H1 (cell line): ENCODE data around the gene HS6ST1. TPM values are rescaled to one million over a fixed set of nuclear protein-coding genes. Genes with fewer than 3 reads are reported as not detected.
A peak's percentile ranks its signal among the peaks of the same experiment; 100 is the strongest.
"Not testable (repeated sequence)": the region's sequence is repeated elsewhere in the genome, so short reads cannot be mapped to it uniquely, and the experiment has no call there.

ENCODE experiments used
- CTCF ChIA-PET: fragments of 300-600 bp; sonication (Branson Sonifier 250); formaldehyde crosslinking; loops from one replicate; lab custom pipeline; 2021; ENCODE audit not compliant: partially characterized antibody; lab: Charles Lee
- POLR2A ChIA-PET: fragments of 300-600 bp; sonication (Branson Sonifier 250); formaldehyde crosslinking; loops from one replicate; lab custom pipeline; 2021; ENCODE audit warnings: inconsistent platforms; ENCODE audit not compliant: partially characterized antibody; lab: Charles Lee
- DNase-seq, 2 experiments: peaks; one replicate each; pipeline versions ENCODE4 v3.0.0 to v3.0.0-alpha.2; 2010 to 2022; ENCODE audit warnings: low spot score in 2 of 2, low read depth in 1 of 2, mixed read lengths in 1 of 2
- FAIRE-seq: peaks from 2 replicates; lab custom pipeline; 2011; peaks lifted over from hg19 to GRCh38; lab: Jason Lieb, UNC
- H2AFZ ChIP-seq: 2 replicates; pipeline ENCODE4 v1.8.1; 2012; ENCODE audit warnings: low read length, inconsistent platforms
- H2AK5ac ChIP-seq: 2 replicates; pipeline ENCODE4 v1.6.1; 2013; ENCODE audit warnings: low read depth, low read length
- H2BK120ac ChIP-seq: replicated peaks from 2 replicates; pipeline ENCODE3; 2013; ENCODE audit warnings: low read depth, low read length, inconsistent platforms
- H2BK12ac ChIP-seq: 2 replicates; pipeline ENCODE4 v1.6.1; 2013; ENCODE audit warnings: low read depth, low read length
- H2BK15ac ChIP-seq: 2 replicates; pipeline ENCODE4 v1.6.1; 2013; ENCODE audit warnings: low read length
- H2BK20ac ChIP-seq: 2 replicates; pipeline ENCODE4 v1.6.1; 2013; ENCODE audit warnings: low read length
- H2BK5ac ChIP-seq: 2 replicates; pipeline ENCODE4 v1.6.1; 2013; ENCODE audit warnings: low read depth, low read length
- H3K14ac ChIP-seq: 2 replicates; pipeline ENCODE4 v1.6.1; 2013; ENCODE audit warnings: inconsistent platforms; ENCODE audit not compliant: insufficient read length
- H3K18ac ChIP-seq: 2 replicates; pipeline ENCODE4 v1.6.1; 2013; ENCODE audit warnings: low read length; ENCODE audit errors: extremely low read depth
- H3K23ac ChIP-seq: 2 replicates; pipeline ENCODE4 v1.6.1; 2013; ENCODE audit warnings: inconsistent platforms; ENCODE audit not compliant: insufficient read length
- H3K23me2 ChIP-seq: 2 replicates; pipeline ENCODE4 v1.6.1; 2013; ENCODE audit warnings: low read depth, low read length
- H3K27ac ChIP-seq: 2 replicates; pipeline ENCODE4 v1.6.1; 2011; ENCODE audit warnings: low read depth, low read length, inconsistent platforms
- H3K27me3 ChIP-seq, 4 experiments: replicated peaks in 1 of 4; 1 replicate in 1 of 4; 2 replicates in 3 of 4; pipeline versions ENCODE4 v1.6.1 to v1.8.1; 2011 to 2013; ENCODE audit warnings: low read length in 3 of 4, mild to moderate bottlenecking in 3 of 4, inconsistent platforms in 2 of 4, mixed read lengths in 2 of 4, moderate library complexity in 1 of 4; ENCODE audit not compliant: control insufficient read depth in 3 of 4, insufficient read depth in 3 of 4; ENCODE audit errors: extremely low read depth in 1 of 4
- H3K36me3 ChIP-seq, 4 experiments: 2 replicates each; pipeline versions ENCODE4 v1.6.1 to v1.8.1; 2011 to 2013; ENCODE audit warnings: mild to moderate bottlenecking in 4 of 4, low read length in 3 of 4, moderate library complexity in 2 of 4, control low read depth in 1 of 4, inconsistent platforms in 1 of 4; ENCODE audit not compliant: insufficient read depth in 4 of 4, control insufficient read depth in 2 of 4
- H3K4ac ChIP-seq: replicated peaks from 2 replicates; pipeline ENCODE3; 2013; ENCODE audit warnings: low read length, low read depth, mixed read lengths, inconsistent platforms; ENCODE audit not compliant: insufficient read length
- H3K4me1 ChIP-seq, 4 experiments: replicated peaks in 1 of 4; 1 replicate in 1 of 4; 2 replicates in 3 of 4; pipeline versions ENCODE4 v1.6.1 to v1.8.1; 2011 to 2013; ENCODE audit warnings: low read length in 3 of 4, inconsistent platforms in 2 of 4, mixed read lengths in 1 of 4; ENCODE audit not compliant: insufficient read depth in 4 of 4, control insufficient read depth in 3 of 4
- H3K4me2 ChIP-seq, 2 experiments: 2 replicates each; pipeline versions ENCODE4 v1.6.1 to v1.8.1; 2011 to 2013; ENCODE audit warnings: low read depth in 2 of 2, low read length in 2 of 2, control low read depth in 1 of 2, inconsistent platforms in 1 of 2, mild to moderate bottlenecking in 1 of 2; ENCODE audit not compliant: insufficient read depth in 1 of 2
- H3K4me3 ChIP-seq, 4 experiments: fragments of 200-600, 300-600 bp in 1 of 4; sonication (generic), shearing (Covaris generic), sonication (Bioruptor Twin) in 1 of 4; 2 replicates each; pipeline versions ENCODE4 v1.5.1 to v1.8.1; 2011 to 2016; ENCODE audit warnings: low read length in 4 of 4, low read depth in 3 of 4, control low read depth in 2 of 4, inconsistent platforms in 2 of 4, mild to moderate bottlenecking in 2 of 4, mixed read lengths in 1 of 4, moderate library complexity in 1 of 4; ENCODE audit not compliant: insufficient read depth in 2 of 4; ENCODE audit errors: extremely low read depth in 1 of 4
- H3K56ac ChIP-seq: replicated peaks from 2 replicates; pipeline ENCODE3; 2013; ENCODE audit warnings: low read depth, mild to moderate bottlenecking, mixed read lengths, low read length, inconsistent platforms; ENCODE audit not compliant: insufficient read length
- H3K79me1 ChIP-seq: 2 replicates; pipeline ENCODE4 v1.6.1; 2013; ENCODE audit warnings: low read depth, low read length, control low read depth
- H3K79me2 ChIP-seq, 2 experiments: 2 replicates each; pipeline versions ENCODE4 v1.6.1 to v1.8.1; 2012 to 2013; ENCODE audit warnings: low read length in 2 of 2, mild to moderate bottlenecking in 2 of 2, inconsistent platforms in 1 of 2; ENCODE audit not compliant: insufficient read depth in 2 of 2, control insufficient read depth in 1 of 2
- H3K9ac ChIP-seq, 4 experiments: replicated peaks in 1 of 4; 1 replicate in 1 of 4; 2 replicates in 3 of 4; pipeline versions ENCODE4 v1.6.1 to v1.8.1; 2011 to 2013; ENCODE audit warnings: low read depth in 3 of 4, low read length in 3 of 4, control low read depth in 2 of 4, mild to moderate bottlenecking in 2 of 4, moderate library complexity in 2 of 4, inconsistent platforms in 1 of 4; ENCODE audit errors: extremely low read depth in 1 of 4
- H3K9me3 ChIP-seq, 2 experiments: 2 replicates each; pipeline versions ENCODE4 v1.6.1 to v1.8.1; 2012 to 2013; ENCODE audit warnings: mild to moderate bottlenecking in 2 of 2, moderate library complexity in 2 of 2, control low read depth in 1 of 2, inconsistent platforms in 1 of 2, low read depth in 1 of 2, low read length in 1 of 2, mixed read lengths in 1 of 2; ENCODE audit not compliant: insufficient read depth in 2 of 2
- H4K20me1 ChIP-seq, 2 experiments: replicated peaks in 1 of 2; 2 replicates each; pipeline versions ENCODE3 to v1.8.1; 2011 to 2013; ENCODE audit warnings: inconsistent platforms in 2 of 2, low read length in 2 of 2, mild to moderate bottlenecking in 1 of 2; ENCODE audit not compliant: insufficient read depth in 2 of 2, control insufficient read depth in 1 of 2
- H4K5ac ChIP-seq: 2 replicates; pipeline ENCODE4 v1.6.1; 2013; ENCODE audit warnings: low read length, low read depth, mixed read lengths, inconsistent platforms; ENCODE audit not compliant: insufficient read length
- H4K8ac ChIP-seq: 2 replicates; pipeline ENCODE4 v1.8.0; 2013; ENCODE audit warnings: mild to moderate bottlenecking, moderate library complexity, low read length, inconsistent platforms; ENCODE audit not compliant: insufficient read depth; ENCODE audit errors: extremely low read depth
- H4K91ac ChIP-seq: replicated peaks from 2 replicates; pipeline ENCODE3; 2013; ENCODE audit warnings: low read length, mixed read lengths, inconsistent platforms; ENCODE audit not compliant: insufficient read length
- KDM4A ChIP-seq: IDR thresholded peaks from one replicate; pipeline ENCODE4 v1.7.1; 2012; ENCODE audit warnings: low read depth, mild to moderate bottlenecking, moderate library complexity, low read length, inconsistent platforms; ENCODE audit not compliant: severe bottlenecking
- WGBS, 2 experiments: shearing (Covaris generic) in 1 of 2; methylation state at CpG; one replicate each; pipeline versions ENCODE4 v1.1.6 to v1.1.7; 2013 to 2015; ENCODE audit warnings: low lambda C conversion rate in 2 of 2, mixed read lengths in 2 of 2, inconsistent platforms in 1 of 2, low coverage in 1 of 2, missing lambda C conversion rate in 1 of 2; ENCODE audit not compliant: insufficient replicate concordance in 2 of 2, insufficient coverage in 1 of 2, insufficient read length in 1 of 2; ENCODE audit errors: extremely low coverage in 1 of 2, missing lambda C conversion rate in 1 of 2; 5-methylcytosine and 5-hydroxymethylcytosine counted together
- polyA plus RNA-seq, 7 experiments: library from polyadenylated mRNA; depleted of rRNA in 3 of 7; stranded (reverse) in 5 of 7; unstranded in 2 of 7; fragments of >200 nt in 5 of 7; fragments of 200-250 nt in 2 of 7; gene quantifications; 1 replicate in 5 of 7; 2 replicates in 1 of 7; 4 replicates in 1 of 7; pipeline versions ENCODE4 v1.2.1 to v1.2.3, GENCODE V29; 2011 to 2013; ENCODE audit warnings: missing spikeins in 2 of 7, mixed read lengths in 2 of 7
- total RNA-seq: library from RNA; stranded (reverse); fragmentation: NEBNext Ultra II Directional; extraction: Animal tissue kit (Norgen Biotek cat#: 25700); gene quantifications from 2 replicates; pipeline ENCODE4 v1.2.1, GENCODE V29; 2021
- TF ChIP-seq, protein P1 (sequence below): IDR thresholded peaks from 2 replicates; pipeline ENCODE4 v1.6.1; 2012; ENCODE audit warnings: inconsistent platforms

The HS6ST1 gene
- total and polyA plus RNA-seq, 2 of the 8 experiments (the other 6 are each of a cell fraction or from before 2014, with no cell fraction given) = 37.4 to 74.6 TPM

DNA sequence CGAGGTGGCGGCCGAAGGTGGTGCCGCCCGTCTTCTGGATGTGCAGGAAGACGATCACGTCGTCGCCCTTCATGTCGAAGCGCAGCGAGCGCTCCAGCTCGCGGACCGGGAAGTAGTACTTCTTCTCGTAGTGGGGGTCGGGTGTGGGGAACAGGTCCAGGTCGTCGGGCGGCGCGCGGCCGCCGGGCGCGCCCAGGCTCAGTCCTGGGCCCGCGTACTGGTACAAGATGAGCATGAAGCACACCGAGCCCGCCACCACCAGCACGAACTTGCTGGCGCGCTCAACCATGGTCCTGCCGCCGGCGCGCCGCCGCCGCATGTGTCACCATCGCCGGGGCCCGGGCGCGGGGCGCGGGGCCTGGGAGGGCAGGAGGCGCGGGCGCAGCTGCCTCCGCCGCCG lies 423 bp downstream of the HS6ST1 start:
- H2BK5ac ChIP-seq, H3K14ac ChIP-seq, H3K18ac ChIP-seq: not testable (repeated sequence)
- POLR2A ChIA-PET = interaction anchor here (0.9 to 1.5 kb wide), 3 partner anchors 32 to 67 kb away, joined by 3 read pairs; no protein-coding TSS in a partner anchor
- Histone ChIP-seq H3K79me1 (peaks cover 28% of the 10 kb centered on the region), H4K20me1 (peaks cover 35 to 42% of the 10 kb centered on the region in 2 experiments)
- peak; percentile 3 for TF ChIP-seq KDM4A
- TF ChIP-seq, protein P1, sequence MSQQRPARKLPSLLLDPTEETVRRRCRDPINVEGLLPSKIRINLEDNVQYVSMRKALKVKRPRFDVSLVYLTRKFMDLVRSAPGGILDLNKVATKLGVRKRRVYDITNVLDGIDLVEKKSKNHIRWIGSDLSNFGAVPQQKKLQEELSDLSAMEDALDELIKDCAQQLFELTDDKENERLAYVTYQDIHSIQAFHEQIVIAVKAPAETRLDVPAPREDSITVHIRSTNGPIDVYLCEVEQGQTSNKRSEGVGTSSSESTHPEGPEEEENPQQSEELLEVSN = peak; percentile 31; the same call in 1 of the 2 replicates
- TF ChIP-seq, all 59 proteins: peak for 2; not testable (repeated sequence) for 57
- CTCF ChIA-PET = interaction anchor here (1.6 to 2.7 kb wide), 2 partner anchors 13 to 437 kb away, joined by 4 to 17 read pairs; no protein-coding TSS in a partner anchor
- not testable (repeated sequence) for H3K4ac ChIP-seq, H3K9ac ChIP-seq, H2BK120ac ChIP-seq, H2BK15ac ChIP-seq, H3K27ac ChIP-seq, H3K56ac ChIP-seq, H2BK12ac ChIP-seq, H4K91ac ChIP-seq, H4K5ac ChIP-seq, H3K23ac ChIP-seq, FAIRE-seq, H2AK5ac ChIP-seq, H2AFZ ChIP-seq, H4K8ac ChIP-seq, H2BK20ac ChIP-seq, H3K9me3 ChIP-seq
- Histone ChIP-seq H3K4me3 (peak overlapping the region in 2 of 4 experiments; percentile 68 to 89; a peak in 4 of 8 replicates), H3K23me2 (peaks cover 21% of the 10 kb centered on the region; the same call in 1 of the 2 replicates), H3K4me1 (peaks cover 7 to 42% (median 30%) of the 10 kb centered on the region in 4 experiments), H3K36me3 (peaks cover 0 to 11% (median 0%) of the 10 kb centered on the region in 4 experiments; a peak in 2 of 8 replicates), H3K4me2 (peak overlapping the region; percentile 62 to 83), H3K27me3 (peaks cover 0 to 23% (median 16%) of the 10 kb centered on the region in 4 experiments; a peak in 5 of 7 replicates), H3K79me2 (peaks cover 40 to 46% of the 10 kb centered on the region in 2 experiments)
- 0% methylated on average over 23 of the region's 55 CpGs; no CpG with 5 or more reads in 1 of the 2 experiments for WGBS, 2 experiments
- DNase-seq = peak in 1 of 2 experiments; percentile 73
